Mesenchymal stem cell (in vitro differentiated cells and primary cell): ENCODE measurements around the gene PRKAG2.

Source experiments
- DNase-seq: peaks from one replicate; pipeline ENCODE4 v3.0.0-alpha.2; 2013
- H2AFZ ChIP-seq: one replicate; pipeline ENCODE4 v1.6.1; 2013; ENCODE audit warnings: low read depth, mild to moderate bottlenecking, control low read depth, inconsistent platforms, low read length, moderate library complexity
- H2AK5ac ChIP-seq: 2 replicates; pipeline ENCODE4 v1.6.1; 2013; ENCODE audit warnings: low read length, moderate library complexity, mild to moderate bottlenecking, inconsistent platforms; ENCODE audit not compliant: severe bottlenecking
- H2BK120ac ChIP-seq: one replicate; pipeline ENCODE4 v1.6.1; 2013; ENCODE audit warnings: low read depth, mild to moderate bottlenecking, inconsistent platforms, low read length, moderate library complexity
- H2BK12ac ChIP-seq, 2 experiments: one replicate each; pipeline ENCODE4 v1.6.1; 2013; ENCODE audit warnings: inconsistent platforms in 2 of 2, low read length in 2 of 2, mild to moderate bottlenecking in 2 of 2, moderate library complexity in 2 of 2, control low read depth in 1 of 2
- H2BK15ac ChIP-seq: one replicate; pipeline ENCODE4 v1.6.1; 2013; ENCODE audit warnings: mild to moderate bottlenecking, low read depth, inconsistent platforms; ENCODE audit not compliant: poor library complexity, severe bottlenecking
- H2BK5ac ChIP-seq: 2 replicates; pipeline ENCODE4 v1.6.1; 2013; ENCODE audit warnings: low read depth, mild to moderate bottlenecking, low read length, control low read depth, inconsistent platforms; ENCODE audit not compliant: poor library complexity, severe bottlenecking
- H3K14ac ChIP-seq, 2 experiments: one replicate each; pipeline ENCODE4 v1.6.1; 2013; ENCODE audit warnings: inconsistent platforms in 2 of 2, low read length in 2 of 2, control low read depth in 1 of 2, mild to moderate bottlenecking in 1 of 2, moderate library complexity in 1 of 2
- H3K18ac ChIP-seq, 2 experiments: one replicate each; pipeline ENCODE4 v1.6.1; 2013; ENCODE audit warnings: inconsistent platforms in 2 of 2, low read length in 2 of 2, control low read depth in 1 of 2, low read depth in 1 of 2, mild to moderate bottlenecking in 1 of 2
- H3K23ac ChIP-seq, 2 experiments: one replicate each; pipeline ENCODE4 v1.6.1; 2013; ENCODE audit warnings: inconsistent platforms in 2 of 2, low read length in 2 of 2, mild to moderate bottlenecking in 2 of 2, moderate library complexity in 2 of 2, control low read depth in 1 of 2
- H3K27ac ChIP-seq: 2 replicates; pipeline ENCODE4 v1.5.1; 2013; ENCODE audit warnings: mild to moderate bottlenecking, moderate library complexity, low read length, control low read depth, inconsistent platforms; ENCODE audit not compliant: poor library complexity, severe bottlenecking
- H3K27me3 ChIP-seq, 2 experiments: 2 replicates each; pipeline versions ENCODE4 v1.6.1 to v1.7.0; 2013; ENCODE audit warnings: low read length in 2 of 2, mild to moderate bottlenecking in 2 of 2, moderate library complexity in 2 of 2, control low read depth in 1 of 2, inconsistent platforms in 1 of 2; ENCODE audit not compliant: control insufficient read depth in 1 of 2, insufficient read depth in 1 of 2
- H3K36me3 ChIP-seq, 2 experiments: 2 replicates each; pipeline versions ENCODE4 v1.6.1 to v1.7.0; 2013; ENCODE audit warnings: low read length in 2 of 2, control low read depth in 1 of 2, inconsistent platforms in 1 of 2, low read depth in 1 of 2, mild to moderate bottlenecking in 1 of 2; ENCODE audit not compliant: insufficient read depth in 2 of 2, control insufficient read depth in 1 of 2
- H3K4ac ChIP-seq, 2 experiments: one replicate each; pipeline ENCODE4 v1.6.1; 2013; ENCODE audit warnings: inconsistent platforms in 2 of 2, low read length in 2 of 2, mild to moderate bottlenecking in 2 of 2, moderate library complexity in 2 of 2, control low read depth in 1 of 2, low read depth in 1 of 2
- H3K4me1 ChIP-seq: 2 replicates; pipeline ENCODE4 v1.6.1; 2013; ENCODE audit warnings: low read depth, low read length, control low read depth; ENCODE audit not compliant: control insufficient read depth, insufficient read depth
- H3K4me2 ChIP-seq: 2 replicates; pipeline ENCODE4 v1.6.1; 2013; ENCODE audit warnings: low read length, mild to moderate bottlenecking, inconsistent platforms; ENCODE audit not compliant: poor library complexity, severe bottlenecking
- H3K4me3 ChIP-seq, 2 experiments: 2 replicates each; pipeline versions ENCODE4 v1.5.1 to v1.7.0; 2013; ENCODE audit warnings: low read length in 2 of 2, mild to moderate bottlenecking in 2 of 2, control low read depth in 1 of 2, low read depth in 1 of 2; ENCODE audit not compliant: insufficient read depth in 1 of 2
- H3K79me1 ChIP-seq: replicated peaks from 2 replicates; pipeline ENCODE4 v1.6.1; 2013; ENCODE audit warnings: mild to moderate bottlenecking, control low read depth, low read length, inconsistent platforms; ENCODE audit not compliant: poor library complexity, severe bottlenecking
- H3K9ac ChIP-seq: 2 replicates; pipeline ENCODE4 v1.7.0; 2013; ENCODE audit warnings: mild to moderate bottlenecking, low read length, moderate library complexity
- H3K9me3 ChIP-seq: 2 replicates; pipeline ENCODE4 v1.7.0; 2013; ENCODE audit warnings: mild to moderate bottlenecking, low read length; ENCODE audit not compliant: control insufficient read depth
- H4K8ac ChIP-seq: one replicate; pipeline ENCODE4 v1.6.1; 2013; ENCODE audit warnings: inconsistent platforms, mild to moderate bottlenecking, low read length, moderate library complexity
- H4K91ac ChIP-seq: one replicate; pipeline ENCODE4 v1.6.1; 2013; ENCODE audit warnings: mild to moderate bottlenecking, low read length, inconsistent platforms
- WGBS: methylation state at CpG from one replicate; pipeline ENCODE4 v1.1.7; 2013; ENCODE audit warnings: mixed read lengths; 5-methylcytosine and 5-hydroxymethylcytosine counted together

The PRKAG2 gene

DNA sequence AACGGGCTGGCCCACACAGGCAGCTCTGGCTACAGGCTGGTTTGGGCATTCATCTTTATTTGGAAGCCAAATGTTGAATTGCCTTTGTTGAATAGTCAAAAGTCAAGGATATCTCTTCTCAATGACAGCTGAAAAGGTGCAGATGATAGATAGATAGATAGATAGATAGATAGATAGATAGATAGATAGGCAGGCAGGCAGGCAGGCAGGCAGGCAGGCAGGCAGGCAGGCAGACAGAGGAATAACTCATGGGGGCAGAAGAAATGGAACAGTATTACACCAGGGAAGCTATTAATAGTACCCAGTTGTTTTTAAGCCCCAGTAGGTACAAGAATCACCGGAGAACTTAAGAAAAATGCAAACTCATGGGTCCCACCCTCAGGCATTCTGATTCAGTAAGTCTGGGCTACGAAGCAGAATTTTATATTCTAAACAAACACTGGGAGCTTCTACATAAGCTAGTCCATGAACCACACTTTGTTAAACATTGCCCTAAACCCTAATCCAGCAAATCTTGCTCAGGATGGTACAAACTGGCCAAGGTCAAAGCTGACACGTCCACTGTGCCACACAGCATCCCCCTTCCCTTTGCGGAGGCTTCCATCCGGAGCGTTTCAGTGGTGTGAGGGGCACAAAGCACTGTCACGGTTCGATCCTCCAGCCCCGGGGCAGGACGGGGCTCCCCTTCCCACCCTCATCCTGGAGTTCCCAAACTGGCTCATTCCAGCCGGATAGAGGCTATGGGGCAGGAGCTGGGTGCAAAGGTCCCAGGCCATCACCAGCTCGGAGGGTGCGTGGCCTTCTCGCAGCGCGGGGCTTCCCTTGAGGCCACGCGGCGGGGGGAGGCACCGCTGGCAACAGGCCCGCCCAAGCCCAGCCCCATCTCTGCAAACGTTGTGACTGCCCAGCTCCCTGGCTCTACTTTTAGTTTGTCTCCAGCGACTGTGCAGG lies 6.7 kb downstream of the PRKAG2 start:
- H4K8ac ChIP-seq, result no peak overlapping the region
- peaks cover 3% of the 10 kb centered on the region for H3K4me1 ChIP-seq
- no peak overlapping the region for H3K4ac ChIP-seq
- no peak overlapping the region for H2AFZ ChIP-seq
- H2BK15ac ChIP-seq, result no peak overlapping the region
- H2BK12ac ChIP-seq, result no peak overlapping the region
- 89% methylated on average over 24 of the region's 24 CpGs for WGBS
- no peak overlapping the region for H3K23ac ChIP-seq
- DNase-seq, result no peak
- H2BK5ac ChIP-seq, result no peak overlapping the region
- no peak overlapping the region for H2BK120ac ChIP-seq
- no peak overlapping the region for H3K27ac ChIP-seq
- no peak overlapping the region for H4K91ac ChIP-seq
- H3K27me3 ChIP-seq, result peaks cover 52 to 59% of the 10 kb centered on the region in 2 experiments
- no peak overlapping the region for H3K9ac ChIP-seq
- H3K18ac ChIP-seq, result no peak overlapping the region
- H2AK5ac ChIP-seq, result no peak overlapping the region
- no peaks in the 10 kb centered on the region for H3K79me1 ChIP-seq
- H3K9me3 ChIP-seq, result no peaks in the 10 kb centered on the region
- H3K14ac ChIP-seq, result no peak overlapping the region
- no peaks in the 10 kb centered on the region for H3K36me3 ChIP-seq
- H3K4me2 ChIP-seq, result no peak overlapping the region
- no peak overlapping the region for H3K4me3 ChIP-seq

DNA sequence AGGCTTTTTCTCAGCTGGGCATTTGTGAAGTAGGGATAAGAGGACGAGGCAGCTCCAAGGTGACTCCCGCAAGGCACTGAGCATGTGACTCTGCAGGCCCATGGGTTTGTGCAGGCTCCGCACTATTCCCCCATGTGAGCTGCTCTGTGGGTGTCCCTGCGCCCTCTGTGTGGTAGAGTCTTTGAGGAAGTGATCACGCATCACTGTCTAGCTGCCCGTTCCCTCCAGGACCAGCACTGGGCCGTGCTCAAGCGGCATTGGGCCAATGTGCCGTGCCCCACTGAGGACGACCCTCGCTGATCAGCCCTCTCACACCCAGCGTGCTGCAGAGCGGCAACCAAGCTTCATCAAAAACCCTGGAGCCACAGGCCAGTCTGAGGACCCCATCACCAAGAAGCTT lies 7.5 kb downstream of the PRKAG2 start:
- no peak overlapping the region for H2BK5ac ChIP-seq
- H2BK12ac ChIP-seq, result no peak overlapping the region
- H3K27me3 ChIP-seq, result peaks cover 46 to 59% of the 10 kb centered on the region in 2 experiments
- H3K4me3 ChIP-seq, result no peak overlapping the region
- H4K8ac ChIP-seq, result no peak overlapping the region
- 81% methylated on average over 13 of the region's 13 CpGs for WGBS
- no peak overlapping the region for H3K27ac ChIP-seq
- H3K9ac ChIP-seq, result no peak overlapping the region
- no peak overlapping the region for H3K4ac ChIP-seq
- no peak overlapping the region for H3K4me2 ChIP-seq
- no peak overlapping the region for H2BK120ac ChIP-seq
- no peaks in the 10 kb centered on the region for H3K4me1 ChIP-seq
- H3K18ac ChIP-seq, result no peak overlapping the region
- H3K23ac ChIP-seq, result no peak overlapping the region
- no peak overlapping the region for H4K91ac ChIP-seq
- no peaks in the 10 kb centered on the region for H3K36me3 ChIP-seq
- no peak overlapping the region for H2BK15ac ChIP-seq
- H2AFZ ChIP-seq, result no peak overlapping the region
- H3K9me3 ChIP-seq, result no peaks in the 10 kb centered on the region
- H3K79me1 ChIP-seq, result no peaks in the 10 kb centered on the region
- DNase-seq, result no peak
- no peak overlapping the region for H2AK5ac ChIP-seq
- H3K14ac ChIP-seq, result no peak overlapping the region

DNA sequence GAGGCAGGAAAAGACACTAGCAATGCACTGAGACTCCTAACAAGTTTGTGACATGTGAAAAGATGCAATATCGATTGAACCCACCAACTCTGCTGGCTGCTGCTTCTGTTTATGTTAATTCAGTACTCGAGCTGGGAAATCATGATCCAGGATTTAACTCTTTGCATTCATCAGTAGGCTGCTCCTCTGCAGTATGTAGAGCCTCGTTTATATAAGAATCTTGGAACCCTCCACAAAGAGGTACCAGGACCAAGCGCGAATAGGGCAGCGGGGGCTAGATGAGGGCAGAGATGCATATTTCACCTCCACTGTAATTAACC lies 7.8 kb downstream of the PRKAG2 start:
- H3K4me1 ChIP-seq, result no peaks in the 10 kb centered on the region
- H3K36me3 ChIP-seq, result no peaks in the 10 kb centered on the region
- H2AFZ ChIP-seq, result no peak overlapping the region
- H3K14ac ChIP-seq, result no peak overlapping the region
- no peak overlapping the region for H4K91ac ChIP-seq
- peak overlapping the region in 1 of 2 experiments; percentile 42 for H3K4me3 ChIP-seq
- no peaks in the 10 kb centered on the region for H3K9me3 ChIP-seq
- no peak overlapping the region for H3K4ac ChIP-seq
- H3K27me3 ChIP-seq, result peaks cover 49 to 59% of the 10 kb centered on the region in 2 experiments
- no peak overlapping the region for H3K4me2 ChIP-seq
- no peak overlapping the region for H2BK120ac ChIP-seq
- H2BK15ac ChIP-seq, result no peak overlapping the region
- no peak overlapping the region for H2BK5ac ChIP-seq
- 75% methylated on average over 6 of the region's 6 CpGs for WGBS
- no peak overlapping the region for H3K23ac ChIP-seq
- H4K8ac ChIP-seq, result no peak overlapping the region
- no peaks in the 10 kb centered on the region for H3K79me1 ChIP-seq
- DNase-seq, result no peak
- no peak overlapping the region for H2BK12ac ChIP-seq
- peak overlapping the region; percentile 45 for H3K9ac ChIP-seq
- H2AK5ac ChIP-seq, result no peak overlapping the region
- H3K27ac ChIP-seq, result no peak overlapping the region
- no peak overlapping the region for H3K18ac ChIP-seq

DNA sequence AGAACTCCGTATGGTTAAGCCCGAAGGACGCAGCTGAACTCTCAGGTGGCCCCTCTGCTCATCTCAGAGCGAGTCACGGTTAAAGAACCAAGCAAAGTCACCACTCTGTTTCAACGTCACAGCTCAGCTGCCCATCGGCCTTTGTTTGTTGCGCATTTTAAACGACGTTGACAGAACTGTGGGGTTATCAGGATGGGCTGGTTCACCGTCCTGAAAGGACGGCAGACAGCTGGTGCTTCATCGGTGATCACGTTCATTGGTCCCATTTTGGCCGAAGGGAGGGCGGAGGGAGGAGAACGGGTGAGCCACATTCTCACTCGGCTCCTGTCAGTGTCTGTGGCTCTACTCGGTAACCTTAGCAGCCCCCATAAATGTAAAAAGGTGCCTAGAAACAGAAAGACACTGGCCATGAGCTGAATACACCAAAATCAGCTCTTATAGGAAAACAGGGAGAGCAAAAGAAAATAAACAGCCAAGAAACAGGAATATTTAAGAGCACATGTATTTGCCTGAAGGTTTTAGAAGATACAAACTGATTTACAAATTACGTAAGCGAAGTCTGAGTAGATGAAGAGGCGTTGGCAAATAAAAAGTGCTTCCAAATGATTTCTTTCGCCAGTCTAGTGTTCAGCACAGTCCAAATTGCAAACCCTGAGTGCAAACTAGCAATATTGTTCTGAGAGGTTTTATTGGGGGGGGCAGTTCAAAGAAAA lies 8.4 kb downstream of the PRKAG2 start:
- no peak overlapping the region for H2AK5ac ChIP-seq
- H3K23ac ChIP-seq, result no peak overlapping the region
- H2BK12ac ChIP-seq, result no peak overlapping the region
- no peak for DNase-seq
- H4K91ac ChIP-seq, result no peak overlapping the region
- no peak overlapping the region for H4K8ac ChIP-seq
- H3K4ac ChIP-seq, result no peak overlapping the region
- H2AFZ ChIP-seq, result no peak overlapping the region
- peaks cover 48 to 59% of the 10 kb centered on the region in 2 experiments for H3K27me3 ChIP-seq
- no peak overlapping the region for H3K27ac ChIP-seq
- no peak overlapping the region for H3K4me2 ChIP-seq
- H3K4me3 ChIP-seq, result peak overlapping the region in 1 of 2 experiments; percentile 42
- H2BK15ac ChIP-seq, result no peak overlapping the region
- H3K79me1 ChIP-seq, result no peaks in the 10 kb centered on the region
- H3K14ac ChIP-seq, result no peak overlapping the region
- no peak overlapping the region for H2BK5ac ChIP-seq
- H3K9me3 ChIP-seq, result no peaks in the 10 kb centered on the region
- H3K18ac ChIP-seq, result no peak overlapping the region
- no peak overlapping the region for H2BK120ac ChIP-seq
- H3K9ac ChIP-seq, result peak overlapping the region; percentile 45
- H3K36me3 ChIP-seq, result no peaks in the 10 kb centered on the region
- WGBS, result 69% methylated on average over 21 of the region's 23 CpGs
- no peaks in the 10 kb centered on the region for H3K4me1 ChIP-seq
